ENCODE measurements around the gene RET.

The RET gene

DNA sequence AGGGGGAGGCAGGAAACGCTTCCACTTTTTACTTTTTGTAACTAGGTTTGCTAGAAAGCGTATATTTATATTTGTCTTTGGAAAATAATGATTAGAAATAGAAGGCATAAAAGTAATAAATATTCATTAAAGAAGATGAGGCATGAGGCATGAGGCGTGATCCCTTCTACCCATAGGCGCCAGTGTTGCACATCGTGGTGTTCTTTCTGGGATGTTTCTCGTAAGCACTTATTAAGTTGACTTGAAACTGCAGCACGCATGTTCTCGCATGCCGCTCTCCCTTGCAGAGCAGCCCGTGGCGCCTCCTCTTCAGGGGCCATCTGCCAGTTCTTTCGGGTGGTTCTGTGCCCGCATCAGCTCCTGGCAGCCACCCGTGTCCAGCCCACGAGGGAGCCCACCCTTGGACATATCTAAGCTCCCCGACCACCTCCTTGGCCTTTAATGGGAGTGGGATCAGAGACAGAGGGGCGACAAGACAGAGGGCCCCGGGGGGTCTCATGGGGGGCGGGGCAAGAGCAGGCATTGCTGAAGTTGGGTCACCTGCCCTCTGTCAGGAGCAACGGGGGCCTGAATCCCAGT, 32.9 kb downstream of the RET start:
- Histone ChIP-seq H3K27me3 (ENCODE audit: control insufficient read depth, low read length) (no peaks in the 10 kb centered on the region), H4K20me1 (ENCODE audit: control insufficient read depth, insufficient read depth, low read depth, low read length) (no peaks in the 10 kb centered on the region; the same call in 1 of the 2 replicates), H3K9me3 (ENCODE audit: control insufficient read depth, insufficient read depth, low read length) (no peaks in the 10 kb centered on the region), H3K79me2 (ENCODE audit: control insufficient read depth, low read length) (no peaks in the 10 kb centered on the region), H3K4me1 (ENCODE audit: control insufficient read depth, low read length) (peaks cover 3% of the 10 kb centered on the region; the same call in 1 of the 2 replicates), H3K9me2 (replicated peaks; ENCODE audit: control insufficient read depth, low read length) (no peaks in the 10 kb centered on the region), H3K36me3 (ENCODE audit: control insufficient read depth, low read length) (no peaks in the 10 kb centered on the region), H3K4me2 (ENCODE audit: low read length) (no peak overlapping the region), H3F3A (ENCODE audit: control insufficient read depth, insufficient read depth) (no peaks in the 10 kb centered on the region), H3K4me3 (ENCODE audit: low read length) (no peak overlapping the region), H3K27ac (ENCODE audit: low read depth, low read length) (no peak overlapping the region)
- TF ChIP-seq EZH2phosphoT487 (IDR thresholded peaks at IDR 0.05; ENCODE audit: borderline replicate concordance, low read length) (no peak), CTCF (IDR thresholded peaks at IDR 0.05; ENCODE audit: low read depth, low read length, poor library complexity, severe bottlenecking) (no peak)

- no peak overlapping the region for H3K4me3 ChIP-seq (ENCODE audit: low read length)
- H3K9me2 ChIP-seq (replicated peaks; ENCODE audit: control insufficient read depth, low read length): no peaks in the 10 kb centered on the region
- no peak overlapping the region for H3K27ac ChIP-seq (ENCODE audit: low read depth, low read length)
- no peaks in the 10 kb centered on the region for H3K36me3 ChIP-seq (ENCODE audit: control insufficient read depth, low read length)
- no peak overlapping the region for H3K4me2 ChIP-seq (ENCODE audit: low read length)
- H3F3A ChIP-seq (ENCODE audit: control insufficient read depth, insufficient read depth): no peaks in the 10 kb centered on the region
- H3K79me2 ChIP-seq (ENCODE audit: control insufficient read depth, low read length): no peaks in the 10 kb centered on the region
- TF ChIP-seq CTCF (IDR thresholded peaks at IDR 0.05; ENCODE audit: low read depth, low read length, poor library complexity, severe bottlenecking) (no peak), EZH2phosphoT487 (IDR thresholded peaks at IDR 0.05; ENCODE audit: borderline replicate concordance, low read length) (no peak)
- no peaks in the 10 kb centered on the region; the same call in 1 of the 2 replicates for H4K20me1 ChIP-seq (ENCODE audit: control insufficient read depth, insufficient read depth, low read depth, low read length)
- peaks cover 3% of the 10 kb centered on the region; the same call in 1 of the 2 replicates for H3K4me1 ChIP-seq (ENCODE audit: control insufficient read depth, low read length)
- H3K9me3 ChIP-seq (ENCODE audit: control insufficient read depth, insufficient read depth, low read length): no peaks in the 10 kb centered on the region
- no peaks in the 10 kb centered on the region for H3K27me3 ChIP-seq (ENCODE audit: control insufficient read depth, low read length)
Observed at GRCh38 chr10:43110338-43111071, 33.6 kb downstream of the RET start.

GRCh38 chr10:43111101-43111500, 34.2 kb downstream of the RET start:
- Histone ChIP-seq H3K4me1 (ENCODE audit: control insufficient read depth, low read length) (no peaks in the 10 kb centered on the region), H3K27ac (ENCODE audit: low read depth, low read length) (no peak overlapping the region), H4K20me1 (ENCODE audit: control insufficient read depth, insufficient read depth, low read depth, low read length) (no peaks in the 10 kb centered on the region; the same call in 1 of the 2 replicates), H3F3A (ENCODE audit: control insufficient read depth, insufficient read depth) (no peaks in the 10 kb centered on the region), H3K9me2 (replicated peaks; ENCODE audit: control insufficient read depth, low read length) (no peaks in the 10 kb centered on the region), H3K4me2 (ENCODE audit: low read length) (no peak overlapping the region), H3K79me2 (ENCODE audit: control insufficient read depth, low read length) (no peaks in the 10 kb centered on the region), H3K36me3 (ENCODE audit: control insufficient read depth, low read length) (no peaks in the 10 kb centered on the region), H3K27me3 (ENCODE audit: control insufficient read depth, low read length) (no peaks in the 10 kb centered on the region), H3K9me3 (ENCODE audit: control insufficient read depth, insufficient read depth, low read length) (no peaks in the 10 kb centered on the region), H3K4me3 (ENCODE audit: low read length) (no peak overlapping the region)
- no peak for TF ChIP-seq EZH2phosphoT487 (IDR thresholded peaks at IDR 0.05; ENCODE audit: borderline replicate concordance, low read length)
- no peak for TF ChIP-seq CTCF (IDR thresholded peaks at IDR 0.05; ENCODE audit: low read depth, low read length, poor library complexity, severe bottlenecking)

Measured in DOHH2 (cell line).